GM19455 (cell line): Measurements from ENCODE around the gene HSF2BP.
"Not testable (repeated sequence)": the region's sequence is repeated elsewhere in the genome, so short reads cannot be mapped to it uniquely, and the experiment has no call there.

Experiments
- ATAC-seq: cut with Tn5 transposase; IDR thresholded peaks from one replicate; pipeline ENCODE4 v1.9.1; 2021; ENCODE audit not compliant: unreplicated experiment

The HSF2BP gene

GRCh38 chr21:43479197-43479596, 180.1 kb downstream of the HSF2BP start:
- not testable (repeated sequence) for ATAC-seq
